SW 1271 (cell line): ENCODE data around the gene MMP21.

Source experiments
- DNase-seq, 2 experiments: peaks; one replicate each; lab custom pipeline; 2025; lab: John Stamatoyannopoulos, UW

The MMP21 gene, protein sequence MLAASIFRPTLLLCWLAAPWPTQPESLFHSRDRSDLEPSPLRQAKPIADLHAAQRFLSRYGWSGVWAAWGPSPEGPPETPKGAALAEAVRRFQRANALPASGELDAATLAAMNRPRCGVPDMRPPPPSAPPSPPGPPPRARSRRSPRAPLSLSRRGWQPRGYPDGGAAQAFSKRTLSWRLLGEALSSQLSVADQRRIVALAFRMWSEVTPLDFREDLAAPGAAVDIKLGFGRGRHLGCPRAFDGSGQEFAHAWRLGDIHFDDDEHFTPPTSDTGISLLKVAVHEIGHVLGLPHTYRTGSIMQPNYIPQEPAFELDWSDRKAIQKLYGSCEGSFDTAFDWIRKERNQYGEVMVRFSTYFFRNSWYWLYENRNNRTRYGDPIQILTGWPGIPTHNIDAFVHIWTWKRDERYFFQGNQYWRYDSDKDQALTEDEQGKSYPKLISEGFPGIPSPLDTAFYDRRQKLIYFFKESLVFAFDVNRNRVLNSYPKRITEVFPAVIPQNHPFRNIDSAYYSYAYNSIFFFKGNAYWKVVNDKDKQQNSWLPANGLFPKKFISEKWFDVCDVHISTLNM

DNA sequence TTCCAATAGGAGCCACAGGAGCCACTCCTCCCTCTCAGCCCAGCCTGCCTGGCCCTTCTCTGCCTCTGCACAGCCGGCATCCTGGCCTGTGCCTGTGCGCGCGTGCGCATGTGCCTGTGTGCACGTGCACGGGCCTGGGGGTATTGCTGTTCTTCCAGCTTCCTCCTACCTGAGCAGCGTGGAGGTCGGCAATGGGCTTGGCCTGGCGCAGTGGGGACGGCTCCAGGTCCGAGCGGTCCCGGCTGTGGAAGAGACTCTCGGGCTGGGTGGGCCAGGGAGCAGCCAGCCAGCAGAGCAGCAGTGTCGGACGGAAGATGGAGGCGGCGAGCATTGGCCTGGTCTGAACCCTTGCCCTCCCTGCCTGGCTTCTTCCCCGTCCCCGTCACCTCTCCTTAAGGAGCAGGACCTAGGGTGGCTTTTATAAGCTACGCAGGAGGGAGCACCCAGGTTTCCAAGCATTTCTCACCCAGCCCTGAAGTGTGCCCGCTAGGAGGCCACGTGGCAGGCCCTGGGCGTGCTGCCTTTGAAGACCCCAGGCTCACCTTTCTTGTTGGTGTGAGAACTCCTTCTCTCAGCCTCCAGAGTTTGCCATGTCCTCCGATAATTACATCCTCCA is at the start of gene MMP21:
Gene MMP21, minus strand, starts transcription at position 331 of the 616 bp plus-strand sequence. Its CDS starts 0 bp downstream, at position 331.
- DNase-seq: no peak

DNA sequence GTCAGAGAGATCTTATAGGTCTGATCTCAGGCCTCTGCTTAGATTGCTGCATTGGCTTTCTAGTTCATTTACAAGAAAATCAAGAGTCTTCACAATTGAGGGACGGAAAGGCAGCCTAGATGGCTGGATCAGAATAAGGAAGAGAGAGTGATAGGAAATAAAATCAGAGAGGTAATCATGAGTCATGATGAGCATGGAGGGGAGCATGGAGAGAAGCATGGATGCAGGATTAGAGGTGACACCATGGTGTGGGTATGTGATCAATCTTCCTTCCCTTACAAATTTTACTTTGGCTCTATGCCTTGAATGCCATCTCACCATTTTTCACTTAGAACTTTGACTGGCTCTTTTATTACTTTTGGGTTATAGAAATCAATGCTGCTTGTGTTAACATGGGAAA is 49.1 kb upstream of the MMP21 start:
- DNase-seq: no peak

GRCh38 chr10:125823663-125824251 is 48.1 kb upstream of the MMP21 start:
- DNase-seq: no peak

DNA sequence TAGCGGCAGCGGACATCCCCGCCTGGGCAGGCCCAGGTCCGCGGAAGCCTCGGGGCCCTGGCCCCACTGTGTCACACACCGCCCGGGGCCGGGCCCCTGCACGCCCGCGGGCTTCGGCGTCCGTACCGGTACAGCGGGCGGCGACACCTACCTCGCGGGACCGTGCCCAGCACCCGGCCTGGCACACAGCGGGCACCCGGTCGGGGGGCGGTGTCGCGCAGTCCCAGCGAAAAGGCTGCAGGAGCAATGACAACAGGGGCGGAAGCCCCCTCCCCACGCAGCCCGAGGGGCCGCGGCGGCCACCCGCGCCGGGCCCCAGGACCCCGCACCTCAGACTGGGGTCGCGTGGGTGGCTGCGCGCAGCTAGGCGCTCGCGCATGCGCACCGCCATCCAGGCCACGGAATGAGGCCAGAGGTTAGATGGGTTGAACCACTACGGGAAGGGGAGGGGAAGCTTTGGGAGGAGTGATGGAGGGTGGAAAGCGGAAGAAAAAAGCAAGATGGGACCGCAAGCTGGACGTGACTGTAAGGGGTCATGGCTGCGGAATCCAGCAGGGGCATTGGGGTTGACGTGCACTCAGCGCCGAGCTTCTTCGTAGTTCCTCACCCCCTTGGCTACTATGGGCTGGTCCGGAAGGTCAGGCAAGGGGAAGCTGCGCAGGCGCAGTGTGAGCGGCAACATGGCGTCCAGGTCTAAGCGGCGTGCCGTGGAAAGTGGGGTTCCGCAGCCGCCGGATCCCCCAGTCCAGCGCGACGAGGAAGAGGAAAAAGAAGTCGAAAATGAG is 47.4 kb upstream of the MMP21 start, which contains the start of the genes BCCIP and UROS:
Gene BCCIP, plus strand, starts transcription at position 669 of the 785 bp plus-strand sequence. Its CDS starts 12 bp downstream, at position 681.
Gene UROS, minus strand, starts transcription at position 381 of the 785 bp plus-strand sequence. CDS start 6,759 bp downstream, outside the sequence.
- DNase-seq: peak; percentile 30 to 86

DNA sequence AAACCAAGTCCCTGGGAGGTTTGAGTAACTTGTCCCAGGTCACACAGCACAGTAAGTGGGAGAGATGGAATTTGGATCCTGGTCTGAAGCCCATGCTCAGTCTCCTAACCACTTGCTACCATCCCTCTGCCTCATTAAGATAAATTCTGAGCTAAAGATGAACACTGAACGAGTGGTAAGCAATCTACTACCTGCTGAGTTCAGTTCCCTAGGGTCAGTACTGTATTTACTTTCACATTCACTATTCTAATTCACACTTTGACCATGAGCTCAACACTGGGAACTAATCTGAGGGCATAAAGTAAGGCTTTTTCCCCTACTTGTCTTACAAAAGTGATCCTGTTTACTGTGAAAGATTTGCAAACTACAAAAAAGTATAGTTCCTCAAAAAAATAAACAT is 45.1 kb upstream of the MMP21 start:
- no peak for DNase-seq

- no peak for DNase-seq
Observed at GRCh38 chr10:125817337-125817946, 41.8 kb upstream of the MMP21 start.

- no peak for DNase-seq
Observed at GRCh38 chr10:125816548-125816947, 40.9 kb upstream of the MMP21 start.

DNA sequence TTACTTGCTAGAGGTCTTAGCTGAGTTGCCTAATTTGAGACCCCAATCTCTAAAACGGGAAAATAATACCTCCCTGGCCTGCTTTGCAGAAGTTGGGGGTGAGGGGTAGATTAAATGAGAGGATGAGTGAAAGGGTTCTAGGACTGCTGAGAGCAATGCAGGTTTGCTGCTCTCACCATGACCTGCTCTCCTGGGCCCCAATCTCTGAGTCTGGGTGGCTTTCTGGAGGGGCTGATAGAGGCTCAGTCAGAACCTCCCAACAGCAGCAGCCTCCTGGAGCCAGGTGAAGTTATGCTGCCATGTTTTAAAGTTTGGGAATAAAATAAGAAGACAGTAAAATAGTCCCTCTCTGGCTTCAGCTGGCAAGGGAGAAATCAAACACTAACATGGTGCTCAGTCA is 40.1 kb upstream of the MMP21 start:
- DNase-seq: no peak

DNA sequence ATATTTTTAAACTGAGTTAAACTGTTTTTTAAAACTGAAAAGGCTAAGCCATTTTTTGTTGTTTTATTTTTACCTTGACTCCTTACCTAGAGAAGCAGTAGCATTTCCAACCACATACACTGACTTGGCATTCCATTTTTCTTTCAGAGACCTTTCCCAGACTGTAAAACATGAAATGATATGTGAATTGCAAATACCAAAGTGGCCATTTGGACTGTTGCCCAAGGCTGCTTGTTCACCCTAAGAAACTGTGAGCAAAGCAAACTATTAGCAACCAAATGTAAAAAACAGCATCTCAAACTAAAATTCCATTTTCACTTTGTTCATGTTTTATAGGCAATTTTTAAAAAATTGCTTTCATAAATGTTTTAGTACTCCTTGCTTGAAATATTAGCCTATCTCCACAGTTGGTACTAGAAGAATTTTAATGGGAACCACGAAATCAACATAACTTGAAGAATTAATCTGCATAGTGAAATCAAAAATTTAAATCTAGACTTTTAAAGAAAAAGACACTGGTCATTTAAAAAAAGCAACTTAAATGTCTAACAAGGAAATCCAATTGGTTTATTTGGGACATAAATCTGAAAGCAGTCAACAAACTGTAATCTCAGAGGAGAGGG is 36.6 kb upstream of the MMP21 start:
- DNase-seq: no peak

GRCh38 chr10:125811251-125811650 is 35.6 kb upstream of the MMP21 start:
- no peak for DNase-seq

DNA sequence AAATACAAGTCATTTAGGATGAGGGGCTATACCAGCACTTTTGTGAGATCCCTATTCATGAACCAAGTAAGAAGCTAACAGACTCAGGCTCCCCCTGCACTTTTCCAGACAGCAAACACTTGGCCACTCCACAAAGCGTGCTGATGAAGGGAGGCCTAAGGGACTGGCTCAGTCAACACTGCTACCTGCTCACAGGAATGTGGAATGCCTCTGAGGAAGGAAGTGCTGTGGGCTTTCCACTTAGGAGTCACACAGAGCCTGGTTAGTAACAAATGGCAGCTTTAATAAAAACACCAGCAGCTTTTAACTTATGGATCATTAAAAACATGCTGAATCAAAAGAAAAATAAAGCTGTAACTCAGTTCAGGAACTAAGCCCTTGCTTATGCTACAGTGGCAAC is 32.4 kb upstream of the MMP21 start:
- no peak for DNase-seq

DNA sequence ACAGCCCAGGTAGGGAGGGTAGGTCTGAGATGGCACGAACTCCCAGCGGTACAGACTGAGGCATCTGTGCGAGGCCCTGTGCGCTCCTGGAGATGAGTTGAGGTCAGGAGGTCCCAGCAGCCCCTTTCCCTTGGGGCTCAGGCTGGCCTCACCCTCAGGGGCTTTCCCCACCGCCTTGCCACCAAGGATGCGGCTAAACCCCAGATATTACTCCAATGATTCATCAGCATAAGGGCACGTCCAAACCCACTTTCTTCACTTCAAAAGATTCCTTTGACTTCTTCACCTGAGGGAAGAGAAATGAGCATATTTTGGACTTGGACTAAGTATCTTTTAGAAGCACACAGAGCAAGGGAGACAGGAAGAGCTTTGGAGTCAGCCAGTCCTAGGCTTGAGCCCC is 27.1 kb upstream of the MMP21 start:
- no peak for DNase-seq

GRCh38 chr10:125802131-125802530 is 26.5 kb upstream of the MMP21 start:
- no peak for DNase-seq

DNA sequence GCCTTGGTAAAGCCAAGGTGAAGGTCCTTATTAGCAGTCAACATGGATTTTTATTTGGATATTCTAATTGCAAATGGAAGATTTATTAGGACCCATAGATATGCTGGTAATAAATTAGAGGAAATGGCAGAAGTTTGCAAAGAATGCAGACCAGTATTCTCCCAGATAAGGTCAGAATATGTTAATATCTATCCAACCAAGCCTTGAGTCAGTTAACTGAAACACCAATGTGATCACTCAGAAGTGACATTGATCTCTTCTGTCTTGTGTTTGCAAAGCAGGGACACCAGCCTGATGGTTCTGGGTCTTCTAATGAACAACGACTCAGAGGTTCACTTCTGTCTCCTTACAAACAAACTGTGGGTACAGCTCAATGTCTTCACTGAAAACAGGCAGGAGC is 26.0 kb upstream of the MMP21 start:
- no peak for DNase-seq

DNA sequence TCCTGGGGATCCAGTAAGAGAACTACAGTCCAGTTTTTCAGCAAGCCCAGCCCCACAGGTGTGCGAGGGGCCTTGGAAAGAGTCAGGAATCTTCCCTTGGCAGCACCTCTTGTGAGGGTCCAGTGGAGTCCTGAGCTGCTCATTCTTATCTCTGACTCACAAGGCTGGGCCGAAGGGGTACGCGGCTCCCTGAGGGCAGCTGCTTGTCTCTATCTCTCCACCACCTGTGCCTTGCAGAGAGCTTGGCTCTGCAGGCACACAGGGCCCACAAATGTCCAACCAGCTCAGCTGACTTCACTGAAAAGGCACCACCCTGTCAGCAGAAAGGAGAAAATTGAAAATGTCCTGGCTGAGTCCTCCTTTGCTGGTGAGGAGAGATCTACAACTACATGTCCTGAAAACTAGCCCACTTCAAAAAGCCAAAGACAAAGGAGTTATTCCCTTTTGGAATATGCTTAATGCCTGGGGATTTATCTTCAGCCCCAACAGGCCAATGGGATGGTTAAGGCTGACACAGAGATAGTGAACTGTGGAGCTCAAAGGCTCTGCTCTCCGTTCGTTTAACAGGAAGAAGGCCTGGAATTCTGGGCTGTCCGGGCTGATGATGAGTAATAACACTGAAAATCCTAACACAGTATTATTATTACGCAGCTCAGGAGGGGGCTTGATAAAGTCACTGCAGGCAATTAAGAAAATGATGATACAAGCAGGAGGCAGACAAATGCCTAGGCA is 24.0 kb upstream of the MMP21 start:
- no peak for DNase-seq

DNA sequence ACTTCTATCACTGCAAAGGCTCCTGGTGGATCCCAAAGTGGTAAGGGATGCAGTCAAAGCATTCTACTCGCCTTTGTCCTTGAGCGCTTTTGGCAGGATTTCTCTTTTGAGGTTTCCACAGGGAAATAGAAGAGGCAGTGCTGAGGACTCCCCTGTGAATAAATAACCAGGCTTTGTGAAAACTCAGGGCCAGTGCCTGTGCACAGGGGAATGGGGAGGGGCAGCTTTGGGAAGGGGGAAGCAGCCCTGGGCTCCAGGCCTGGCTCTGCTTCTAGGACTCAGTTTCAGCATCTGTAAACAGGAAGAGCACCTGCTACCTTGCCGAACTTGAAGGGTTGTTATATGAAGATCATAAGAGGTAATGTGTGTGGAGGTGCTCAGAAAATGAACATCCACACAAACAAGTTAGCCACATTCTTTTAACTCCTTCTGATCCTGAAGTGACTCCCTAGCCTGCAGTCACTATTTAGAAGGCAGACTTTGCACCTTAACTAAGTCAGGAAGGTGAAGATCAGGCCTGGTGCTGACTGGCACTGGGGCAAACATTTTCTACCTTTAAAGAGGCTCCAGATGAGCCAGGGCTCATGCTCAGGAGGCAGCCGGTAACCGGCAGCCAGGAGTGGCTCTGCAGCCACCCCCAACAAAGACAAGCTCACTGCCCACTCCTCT is 22.5 kb upstream of the MMP21 start:
- DNase-seq: no peak

DNA sequence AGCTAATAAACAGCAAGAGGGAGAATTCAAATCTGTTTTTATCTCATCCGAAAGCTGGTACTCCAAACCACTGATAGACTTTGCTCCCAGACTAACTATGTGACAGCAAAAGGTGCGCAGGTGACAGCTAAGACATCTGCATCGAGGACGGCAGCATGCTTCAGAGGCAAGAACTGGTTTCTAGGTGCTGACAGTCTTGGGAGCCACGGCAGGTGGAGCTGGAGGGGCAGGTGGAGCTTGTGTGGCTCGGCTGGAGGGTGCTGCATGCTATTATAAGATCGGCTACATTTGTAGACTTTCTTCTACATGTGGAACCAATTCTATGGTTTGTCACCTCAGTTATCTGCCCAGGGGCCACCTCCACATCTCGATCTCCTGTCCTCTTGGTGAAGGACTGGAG is 21.8 kb upstream of the MMP21 start:
- DNase-seq: no peak

DNA sequence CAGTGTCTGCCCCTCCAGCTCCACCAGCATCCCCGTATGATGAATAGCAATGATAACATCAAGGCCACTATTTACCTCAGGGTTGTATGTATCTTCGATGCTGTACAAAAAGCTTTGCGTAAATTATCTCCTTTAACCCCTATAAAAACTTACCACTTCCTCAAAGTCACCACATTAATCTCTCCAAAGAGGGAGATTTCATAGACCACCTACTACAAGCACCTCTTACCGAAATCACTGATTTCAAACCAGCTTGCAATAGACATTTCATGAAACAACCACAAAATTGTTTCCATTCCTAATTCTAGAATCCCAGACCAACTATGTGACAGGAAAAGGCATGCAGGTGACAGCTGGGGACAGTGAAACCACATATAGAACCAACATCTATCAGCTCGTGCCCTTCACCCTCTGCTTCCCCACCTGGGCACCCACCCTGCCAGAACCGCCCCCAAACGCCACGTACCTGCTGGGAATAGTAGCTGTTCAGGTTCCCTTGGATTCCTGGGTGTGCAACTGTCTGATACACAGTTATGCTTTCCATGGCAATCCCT is 20.1 kb upstream of the MMP21 start:
- no peak for DNase-seq

- no peak for DNase-seq
Observed at GRCh38 chr10:125795128-125795527, 19.5 kb upstream of the MMP21 start.
